ENCODE measurements around the gene ARHGAP45.

The ARHGAP45 gene

GRCh38 chr19:1102407-1103131, 35.6 kb downstream of the ARHGAP45 start:
- no peak for TF ChIP-seq EZH2phosphoT487 (IDR thresholded peaks at IDR 0.05; ENCODE audit: low read depth)
- no peak for TF ChIP-seq CTCF (IDR thresholded peaks at IDR 0.05; ENCODE audit: low read depth, low read length)
- Histone ChIP-seq H3K4me1 (ENCODE audit: low read length) (peaks cover 38% of the 10 kb centered on the region), H3K9me3 (ENCODE audit: insufficient read depth, low read length) (peaks cover 3% of the 10 kb centered on the region; the same call in 1 of the 2 replicates), H3K9ac (ENCODE audit: low read length) (peak overlapping the region; percentile 3; the same call in 1 of the 2 replicates), H3K79me2 (ENCODE audit: low read length) (peaks cover 16% of the 10 kb centered on the region), H3K4me2 (ENCODE audit: low read length) (peak overlapping the region; percentile 91), H3K36me3 (replicated peaks; ENCODE audit: low read depth, low read length) (peaks cover 21% of the 10 kb centered on the region), H3K27ac (ENCODE audit: low read length) (peak overlapping the region; percentile 58), H2AFZ (ENCODE audit: low read depth, low read length) (no peak overlapping the region), H4K20me1 (ENCODE audit: insufficient read depth, low read length) (peaks cover 26% of the 10 kb centered on the region), H3K4me3 (ENCODE audit: low read length) (peak overlapping the region; percentile 12; the same call in 1 of the 2 replicates), H3K27me3 (ENCODE audit: low read depth, low read length) (no peaks in the 10 kb centered on the region)

- Histone ChIP-seq H3K79me2 (ENCODE audit: low read length) (peaks cover 16% of the 10 kb centered on the region), H3K27me3 (ENCODE audit: low read depth, low read length) (no peaks in the 10 kb centered on the region), H3K4me2 (ENCODE audit: low read length) (peak overlapping the region; percentile 91), H3K27ac (ENCODE audit: low read length) (peak overlapping the region; percentile 58), H3K36me3 (replicated peaks; ENCODE audit: low read depth, low read length) (peaks cover 24% of the 10 kb centered on the region), H4K20me1 (ENCODE audit: insufficient read depth, low read length) (peaks cover 30% of the 10 kb centered on the region), H3K9me3 (ENCODE audit: insufficient read depth, low read length) (peaks cover 3% of the 10 kb centered on the region; the same call in 1 of the 2 replicates), H3K4me1 (ENCODE audit: low read length) (peaks cover 42% of the 10 kb centered on the region), H3K9ac (ENCODE audit: low read length) (peak overlapping the region; percentile 51; the same call in 1 of the 2 replicates), H2AFZ (ENCODE audit: low read depth, low read length) (no peak overlapping the region), H3K4me3 (ENCODE audit: low read length) (peak overlapping the region; percentile 73)
- no peak for TF ChIP-seq EZH2phosphoT487 (IDR thresholded peaks at IDR 0.05; ENCODE audit: low read depth)
- TF ChIP-seq CTCF (IDR thresholded peaks at IDR 0.05; ENCODE audit: low read depth, low read length), result no peak
These were observed 36.3 kb downstream of the ARHGAP45 start for GRCh38 chr19:1103132-1103707.

GRCh38 chr19:1103708-1104310, 36.8 kb downstream of the ARHGAP45 start, which contains the start of gene GPX4:
Gene GPX4, plus strand, starts transcription at chr19:1103994. Its CDS starts 50 bp downstream, at chr19:1104044.
- TF ChIP-seq EZH2phosphoT487 (IDR thresholded peaks at IDR 0.05; ENCODE audit: low read depth), result no peak
- TF ChIP-seq CTCF (IDR thresholded peaks at IDR 0.05; ENCODE audit: low read depth, low read length), result no peak
- no peaks in the 10 kb centered on the region for H3K27me3 ChIP-seq (ENCODE audit: low read depth, low read length)
- peaks cover 16% of the 10 kb centered on the region for H3K79me2 ChIP-seq (ENCODE audit: low read length)
- peaks cover 3% of the 10 kb centered on the region; the same call in 1 of the 2 replicates for H3K9me3 ChIP-seq (ENCODE audit: insufficient read depth, low read length)
- no peak within 1 kb of the TSS for H2AFZ ChIP-seq (ENCODE audit: low read depth, low read length)
- peaks cover 26% of the 10 kb centered on the region for H3K36me3 ChIP-seq (replicated peaks; ENCODE audit: low read depth, low read length)
- H3K27ac ChIP-seq (ENCODE audit: low read length), result peak within 1 kb of the TSS; percentile 76
- H3K4me1 ChIP-seq (ENCODE audit: low read length), result peaks cover 42% of the 10 kb centered on the region
- H4K20me1 ChIP-seq (ENCODE audit: insufficient read depth, low read length), result peaks cover 30% of the 10 kb centered on the region
- H3K9ac ChIP-seq (ENCODE audit: low read length), result peak within 1 kb of the TSS; percentile 85
- H3K4me2 ChIP-seq (ENCODE audit: low read length), result peak within 1 kb of the TSS; percentile 91
- peak within 1 kb of the TSS; percentile 84 for H3K4me3 ChIP-seq (ENCODE audit: low read length)
